Endothelial cell of umbilical vein (primary cell): ENCODE measurements around the gene PILRA. TPM values are rescaled to one million over a fixed set of nuclear protein-coding genes. Genes with fewer than 3 reads are reported as not detected.
"Not testable (repeated sequence)": the region's sequence is repeated elsewhere in the genome, so short reads cannot be mapped to it uniquely, and the experiment has no call there.

ENCODE experiments used
- BruUV-seq: library from RNA; stranded (reverse); fragments of 400-500 nt; replicated peaks from 2 replicates; lab custom pipeline; 2021; lab: Mats Ljungman, UMichigan
- CTCF ChIA-PET: fragments of 300-600, 350-600 bp; sonication (Branson Sonifier 250); formaldehyde crosslinking; loops from one replicate; lab custom pipeline; 2021; ENCODE audit warnings: antibody characterized with exemption, inconsistent platforms; lab: Charles Lee
- POLR2A ChIA-PET: fragments of 300-600, 350-600 bp; sonication (Branson Sonifier 250); formaldehyde crosslinking; loops from one replicate; lab custom pipeline; 2021; ENCODE audit warnings: antibody characterized with exemption, inconsistent platforms; lab: Charles Lee
- DNase-seq: peaks from one replicate; pipeline ENCODE4 v3.0.0-alpha.2; 2011; ENCODE audit warnings: low read depth, low spot score
- FAIRE-seq: peaks from 2 replicates; lab custom pipeline; 2011; peaks lifted over from hg19 to GRCh38; lab: Jason Lieb, UNC
- H2AFZ ChIP-seq: 2 replicates; pipeline ENCODE4 v1.6.0; 2012; ENCODE audit warnings: low read depth, low read length, control low read depth, inconsistent platforms
- H3K27ac ChIP-seq: 2 replicates; pipeline ENCODE4 v1.5.1; 2011; ENCODE audit warnings: low read depth, mild to moderate bottlenecking, control low read depth, low read length, moderate library complexity; ENCODE audit not compliant: insufficient read depth
- H3K27me3 ChIP-seq, 2 experiments: 2 replicates each; pipeline versions ENCODE4 v1.6.0 to v1.6.1; 2011; ENCODE audit warnings: low read length in 2 of 2, mixed read lengths in 1 of 2; ENCODE audit not compliant: control insufficient read depth in 2 of 2, insufficient read depth in 2 of 2
- H3K36me3 ChIP-seq, 2 experiments: 2 replicates in 1 of 2; 3 replicates in 1 of 2; pipeline ENCODE4 v1.5.1; 2011; ENCODE audit warnings: low read length in 2 of 2, mild to moderate bottlenecking in 1 of 2, moderate library complexity in 1 of 2; ENCODE audit not compliant: control insufficient read depth in 2 of 2, insufficient read depth in 2 of 2; ENCODE audit errors: extremely low read depth in 1 of 2
- H3K4me1 ChIP-seq: 3 replicates; pipeline ENCODE4 v1.5.1; 2011; ENCODE audit warnings: mild to moderate bottlenecking, low read length; ENCODE audit not compliant: control insufficient read depth, insufficient read depth; ENCODE audit errors: extremely low read depth
- H3K4me2 ChIP-seq: 2 replicates; pipeline ENCODE4 v1.6.1; 2011; ENCODE audit warnings: low read length, control low read depth, mixed read lengths; ENCODE audit not compliant: insufficient read depth
- H3K4me3 ChIP-seq, 3 experiments: fragments of 200-600 bp in 1 of 3; sonication (generic), shearing (Covaris generic) in 1 of 3; replicated peaks in 1 of 3; 2 replicates each; pipeline ENCODE4 v1.5.1; 2011 to 2016; ENCODE audit warnings: control low read depth in 3 of 3, low read length in 3 of 3, mild to moderate bottlenecking in 2 of 3, inconsistent platforms in 1 of 3, low read depth in 1 of 3, moderate library complexity in 1 of 3; ENCODE audit not compliant: insufficient read depth in 1 of 3
- H3K79me2 ChIP-seq: 2 replicates; pipeline ENCODE4 v1.6.0; 2012; ENCODE audit warnings: low read length, inconsistent platforms; ENCODE audit not compliant: control insufficient read depth, insufficient read depth
- H3K9ac ChIP-seq: replicated peaks from 2 replicates; pipeline ENCODE3; 2011; ENCODE audit warnings: low read length, control low read depth; ENCODE audit not compliant: insufficient read depth; ENCODE audit errors: extremely low read depth
- H3K9me1 ChIP-seq: replicated peaks from 3 replicates; pipeline ENCODE4 v1.6.0; 2011; ENCODE audit warnings: mild to moderate bottlenecking, low read length; ENCODE audit not compliant: control insufficient read depth, insufficient read depth; ENCODE audit errors: extremely low read depth
- H3K9me3 ChIP-seq: replicated peaks from 2 replicates; pipeline ENCODE4 v1.5.1; 2012; ENCODE audit warnings: low read length, inconsistent platforms; ENCODE audit not compliant: control insufficient read depth, insufficient read depth
- H4K20me1 ChIP-seq: replicated peaks from 2 replicates; pipeline ENCODE3; 2011; ENCODE audit warnings: mild to moderate bottlenecking, low read length; ENCODE audit not compliant: control insufficient read depth, insufficient read depth; ENCODE audit errors: extremely low read depth
- dilution Hi-C: fragments of 300-500 bp; cut with MboI; formaldehyde crosslinking; loops from one replicate; pipeline ENCODE4 v1.15.0; 2019; ENCODE audit warnings: low sequenced_read_pairs; ENCODE audit not compliant: extremely low pct_ligation_motif_present
- intact Hi-C: fragments of 100-400 bp; cut with micrococcal nuclease; formaldehyde crosslinking; loops from one replicate; pipeline ENCODE4 v1.10.0; 2022
- polyA plus RNA-seq, 4 experiments: library from polyadenylated mRNA; depleted of rRNA in 3 of 4; stranded (reverse) in 3 of 4; unstranded in 1 of 4; fragments of >200 nt; gene quantifications; 2 replicates each; pipeline versions ENCODE4 v1.2.1 to v1.2.3, GENCODE V29; 2011 to 2012; ENCODE audit warnings: missing spikeins in 1 of 4
- total RNA-seq: library from RNA; stranded (reverse); gene quantifications from 2 replicates; pipeline ENCODE4 v1.2.3, GENCODE V29; 2021

Gene PILRA
- total and polyA plus RNA-seq, 2 donors (not counting 3 experiments of a cell fraction or from before 2014, with no cell fraction given) = 0.61 to 1.3 TPM

DNA sequence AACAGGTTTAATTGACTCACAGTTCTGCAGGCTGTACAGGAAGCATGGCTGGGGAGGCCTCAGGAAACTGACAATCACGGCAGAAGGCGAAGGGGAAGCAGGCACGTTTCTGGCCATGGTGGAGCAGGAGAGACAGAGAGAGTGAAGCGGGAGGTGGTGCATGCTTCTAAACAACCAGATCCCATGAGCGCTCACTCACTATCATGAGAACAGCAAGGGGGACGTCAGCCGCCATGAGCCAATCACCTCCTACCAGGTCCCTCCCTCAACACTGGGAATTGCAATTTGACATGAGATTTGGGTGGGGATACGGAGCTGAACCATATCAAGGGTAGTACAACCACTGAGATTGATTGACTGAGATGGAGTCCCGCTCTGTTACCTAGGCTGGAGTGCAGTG is 47.6 kb upstream of the PILRA start:
- CTCF ChIA-PET, H4K20me1 ChIP-seq, H2AFZ ChIP-seq, H3K4me2 ChIP-seq, BruUV-seq, H3K27me3 ChIP-seq, H3K9me3 ChIP-seq, H3K4me1 ChIP-seq, intact Hi-C loops, POLR2A ChIA-PET, H3K36me3 ChIP-seq, H3K9ac ChIP-seq, H3K4me3 ChIP-seq, H3K9me1 ChIP-seq, H3K79me2 ChIP-seq, dilution Hi-C loops: not testable (repeated sequence)
- peak overlapping the region; percentile 41 for H3K27ac ChIP-seq
- DNase-seq (peak; percentile 61), FAIRE-seq (peak; percentile 26)

DNA sequence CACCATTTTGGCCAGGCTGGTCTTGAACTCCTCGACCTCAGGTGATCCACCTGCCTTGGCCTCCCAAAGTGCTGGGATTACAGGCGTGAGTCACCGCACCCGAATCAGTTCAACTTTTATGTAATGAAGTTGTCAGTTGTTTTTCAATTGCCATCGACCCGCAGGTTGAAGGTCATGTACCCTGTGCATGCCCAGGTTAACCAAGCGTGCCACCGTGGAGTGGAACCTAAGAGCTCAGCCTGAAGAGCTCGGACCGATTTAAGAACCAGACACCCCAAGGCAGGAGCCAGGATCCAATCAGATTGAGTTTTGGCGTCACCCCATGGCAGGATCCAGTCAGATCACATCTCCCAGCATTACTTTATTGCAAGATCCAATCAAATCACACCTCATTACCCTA is 46.4 kb upstream of the PILRA start:
- POLR2A ChIA-PET, CTCF ChIA-PET, BruUV-seq: not testable (repeated sequence)

More for the DNA sequence above, 46.4 kb upstream of the PILRA start:
- H3K27me3 ChIP-seq, DNase-seq, H3K9me3 ChIP-seq, H3K4me1 ChIP-seq, H3K79me2 ChIP-seq, H3K4me2 ChIP-seq, H2AFZ ChIP-seq, H3K4me3 ChIP-seq, H4K20me1 ChIP-seq, H3K27ac ChIP-seq, FAIRE-seq, H3K36me3 ChIP-seq, H3K9me1 ChIP-seq, intact Hi-C loops, H3K9ac ChIP-seq, dilution Hi-C loops: not testable (repeated sequence)
